CD4-positive, alpha-beta T cell (primary cell): ENCODE results near the gene PURA. TPM values are rescaled to one million over a fixed set of nuclear protein-coding genes. Genes with fewer than 3 reads are reported as not detected.

Experiments
- ATAC-seq: fragments of 200-7000 bp; cut with Tn5 transposase; one replicate; pipeline ENCODE4 v1.10.0; 2022; ENCODE audit warnings: mild to moderate bottlenecking; ENCODE audit not compliant: poor library complexity
- CTCF ChIA-PET: fragments of 350-600 bp; sonication (Branson Sonifier 250); formaldehyde crosslinking; loops from one replicate; lab custom pipeline; 2021; ENCODE audit warnings: antibody characterized with exemption, inconsistent platforms; lab: Charles Lee
- POLR2A ChIA-PET: fragments of 350-600 bp; sonication (Branson Sonifier 250); formaldehyde crosslinking; loops from one replicate; lab custom pipeline; 2021; ENCODE audit warnings: antibody characterized with exemption, inconsistent platforms; lab: Charles Lee
- DNase-seq, 14 experiments: peaks; one replicate each; pipeline ENCODE4 v3.0.0-alpha.2; 2013 to 2020; ENCODE audit warnings: mixed read lengths in 2 of 14
- H3K27ac ChIP-seq, 2 donors: one replicate each; pipeline versions ENCODE4 v1.5.1 to v1.7.0; 2013; ENCODE audit warnings: low read length in 2 of 2, low read depth in 1 of 2, mild to moderate bottlenecking in 1 of 2
- H3K27me3 ChIP-seq, 2 experiments: 1 replicate in 1 of 2; 2 replicates in 1 of 2; pipeline versions ENCODE4 v1.6.1 to v1.7.0; 2013; ENCODE audit warnings: low read length in 2 of 2, control low read depth in 1 of 2, mild to moderate bottlenecking in 1 of 2, moderate library complexity in 1 of 2; ENCODE audit not compliant: insufficient read depth in 2 of 2, control insufficient read depth in 1 of 2
- H3K36me3 ChIP-seq: one replicate; pipeline ENCODE4 v1.6.1; 2013; ENCODE audit warnings: low read length, control low read depth; ENCODE audit not compliant: insufficient read depth
- H3K4me1 ChIP-seq: one replicate; pipeline ENCODE4 v1.6.1; 2013; ENCODE audit warnings: low read length, control low read depth; ENCODE audit not compliant: insufficient read depth
- H3K4me3 ChIP-seq: one replicate; pipeline ENCODE4 v1.5.1; 2013; ENCODE audit warnings: mild to moderate bottlenecking, low read length, moderate library complexity
- H3K9me3 ChIP-seq, 2 experiments: 1 replicate in 1 of 2; 2 replicates in 1 of 2; pipeline versions ENCODE4 v1.6.1 to v1.7.0; 2013; ENCODE audit warnings: low read length in 2 of 2, mild to moderate bottlenecking in 2 of 2, control low read depth in 1 of 2, moderate library complexity in 1 of 2; ENCODE audit not compliant: control insufficient read depth in 1 of 2, insufficient read depth in 1 of 2
- H3K27ac Mint-ChIP-seq: one replicate; pipeline ENCODE4 v1.8.0; 2020; ENCODE audit warnings: mixed read lengths
- H3K27me3 Mint-ChIP-seq: one replicate; pipeline ENCODE4 v1.8.0; 2021; ENCODE audit warnings: mixed read lengths
- H3K36me3 Mint-ChIP-seq: one replicate; pipeline ENCODE4 v1.8.0; 2021; ENCODE audit warnings: low read depth, mixed read lengths
- H3K4me1 Mint-ChIP-seq: one replicate; pipeline ENCODE4 v1.8.0; 2021; ENCODE audit warnings: low read depth, mixed read lengths
- H3K4me3 Mint-ChIP-seq: one replicate; pipeline ENCODE4 v1.8.0; 2020; ENCODE audit warnings: mild to moderate bottlenecking, mixed read lengths
- H3K9me3 Mint-ChIP-seq: one replicate; pipeline ENCODE4 v1.8.0; 2020; ENCODE audit warnings: mixed read lengths
- intact Hi-C, 2 experiments: fragments of 100-400 bp; cut with DNase I in 1 of 2; cut with micrococcal nuclease in 1 of 2; formaldehyde crosslinking; loops; one replicate each; pipeline versions ENCODE4 v1.15.1 to v1.9.0; 2023 to 2025; cut with DNase I, micrococcal nuclease
- total RNA-seq, 174 experiments: library from RNA in 2 of 174; stranded (reverse) in 2 of 174; gene quantifications; one replicate each; pipeline ENCODE4 v1.2.3 and lab custom pipeline; 2021 to 2026
- TF ChIP-seq, protein P1 (sequence below): fragments of 200-600 bp; IDR thresholded peaks from one replicate; pipeline ENCODE4 v1.8.0; 2022; ENCODE audit warnings: antibody characterized with exemption, mild to moderate bottlenecking

The PURA gene
- total RNA-seq, 2 experiments from 2014 or later: 7.0 to 7.9 TPM

- H3K27me3 Mint-ChIP-seq: peaks cover 14% of the 10 kb centered on the region
- H3K9me3 Mint-ChIP-seq: no peaks in the 10 kb centered on the region
- Histone ChIP-seq H3K27ac (no peak overlapping the region), H3K36me3 (no peaks in the 10 kb centered on the region), H3K4me1 (peaks cover 18% of the 10 kb centered on the region), H3K4me3 (no peak overlapping the region), H3K9me3 (no peaks in the 10 kb centered on the region), H3K27me3 (peaks cover 6 to 7% of the 10 kb centered on the region in 2 experiments)
- POLR2A ChIA-PET: no interaction called here
- no peak overlapping the region for H3K27ac Mint-ChIP-seq
- H3K36me3 Mint-ChIP-seq: no peaks in the 10 kb centered on the region
- H3K4me3 Mint-ChIP-seq: no peak overlapping the region
- H3K4me1 Mint-ChIP-seq: peaks cover 22% of the 10 kb centered on the region
- DNase-seq (no peak), ATAC-seq (no peak)
- TF ChIP-seq, protein P1, sequence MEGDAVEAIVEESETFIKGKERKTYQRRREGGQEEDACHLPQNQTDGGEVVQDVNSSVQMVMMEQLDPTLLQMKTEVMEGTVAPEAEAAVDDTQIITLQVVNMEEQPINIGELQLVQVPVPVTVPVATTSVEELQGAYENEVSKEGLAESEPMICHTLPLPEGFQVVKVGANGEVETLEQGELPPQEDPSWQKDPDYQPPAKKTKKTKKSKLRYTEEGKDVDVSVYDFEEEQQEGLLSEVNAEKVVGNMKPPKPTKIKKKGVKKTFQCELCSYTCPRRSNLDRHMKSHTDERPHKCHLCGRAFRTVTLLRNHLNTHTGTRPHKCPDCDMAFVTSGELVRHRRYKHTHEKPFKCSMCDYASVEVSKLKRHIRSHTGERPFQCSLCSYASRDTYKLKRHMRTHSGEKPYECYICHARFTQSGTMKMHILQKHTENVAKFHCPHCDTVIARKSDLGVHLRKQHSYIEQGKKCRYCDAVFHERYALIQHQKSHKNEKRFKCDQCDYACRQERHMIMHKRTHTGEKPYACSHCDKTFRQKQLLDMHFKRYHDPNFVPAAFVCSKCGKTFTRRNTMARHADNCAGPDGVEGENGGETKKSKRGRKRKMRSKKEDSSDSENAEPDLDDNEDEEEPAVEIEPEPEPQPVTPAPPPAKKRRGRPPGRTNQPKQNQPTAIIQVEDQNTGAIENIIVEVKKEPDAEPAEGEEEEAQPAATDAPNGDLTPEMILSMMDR: no peak
- intact Hi-C loops: loop anchor here in 1 of 2 experiments (5.0 kb wide), 1 partner anchor 33 kb away; no protein-coding TSS in a partner anchor
- CTCF ChIA-PET: interaction anchor here (1.0 kb wide), 1 partner anchor 14 kb away, joined by 3 read pairs; no protein-coding TSS in a partner anchor
Observed at GRCh38 chr5:140140435-140140834, 26.5 kb downstream of the PURA start.

DNA sequence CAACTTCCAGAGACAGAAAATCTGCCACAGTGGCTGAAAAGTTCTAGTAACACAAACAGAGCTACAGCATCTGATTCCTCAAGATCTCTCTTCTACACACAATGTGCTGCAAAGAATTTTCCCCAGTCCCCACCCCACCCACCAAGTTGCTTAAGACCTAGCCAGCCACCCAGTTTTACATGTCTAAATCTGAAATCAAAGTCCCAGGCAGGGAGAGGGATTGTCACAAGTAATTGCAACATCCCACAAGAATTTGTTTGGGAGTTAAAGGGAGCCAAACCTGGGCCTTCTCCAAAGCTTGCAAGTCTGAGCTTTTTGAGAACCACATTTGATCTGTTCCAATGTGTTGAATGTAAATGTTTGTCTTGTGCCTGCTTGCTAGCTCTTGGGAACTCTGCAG is 27.3 kb downstream of the PURA start:
- H3K4me1 Mint-ChIP-seq: peaks cover 25% of the 10 kb centered on the region
- TF ChIP-seq, protein P1: no peak
- no peak overlapping the region for H3K4me3 Mint-ChIP-seq
- Histone ChIP-seq H3K27me3 (peaks cover 12 to 15% of the 10 kb centered on the region in 2 experiments), H3K4me1 (peaks cover 26% of the 10 kb centered on the region), H3K4me3 (no peak overlapping the region), H3K36me3 (no peaks in the 10 kb centered on the region), H3K27ac (no peak overlapping the region), H3K9me3 (no peaks in the 10 kb centered on the region)
- peaks cover 17% of the 10 kb centered on the region for H3K27me3 Mint-ChIP-seq
- H3K36me3 Mint-ChIP-seq: no peaks in the 10 kb centered on the region
- no peak overlapping the region for H3K27ac Mint-ChIP-seq
- intact Hi-C loops: loop anchor here in 1 of 2 experiments (5.0 kb wide), 1 partner anchor 34 kb away; no protein-coding TSS in a partner anchor
- ChIA-PET CTCF (interaction anchor here (1.0 kb wide), 1 partner anchor 28 kb away, joined by 3 read pairs; the partner anchor contains the start of gene PURA), POLR2A (no interaction called here)
- H3K9me3 Mint-ChIP-seq: no peaks in the 10 kb centered on the region
- DNase-seq (no peak), ATAC-seq (no peak)

DNA sequence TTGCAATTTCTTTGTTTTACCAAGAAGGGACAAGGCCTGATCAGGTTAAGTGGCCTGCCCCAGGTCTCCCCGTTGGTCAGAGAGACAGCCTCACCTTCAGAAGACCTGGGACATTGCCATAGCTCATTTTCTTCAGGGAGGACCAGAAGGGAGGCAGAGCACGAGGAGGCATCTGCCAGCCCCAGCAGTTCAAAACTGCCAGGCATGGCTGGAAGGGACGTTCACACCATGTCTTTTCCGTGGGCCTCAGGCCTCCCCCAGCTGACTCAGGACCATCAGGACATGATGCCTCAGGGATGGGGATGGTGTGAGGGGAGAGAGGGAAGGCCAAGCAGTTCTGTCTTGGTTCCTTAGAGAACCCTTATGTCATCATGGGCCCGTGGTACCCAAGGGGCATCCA is 28.3 kb downstream of the PURA start:
- peaks cover 29% of the 10 kb centered on the region for H3K4me1 ChIP-seq
- peaks cover 12 to 18% of the 10 kb centered on the region in 2 experiments for H3K27me3 ChIP-seq
- intact Hi-C loops: loop anchor here in 1 of 2 experiments (5.0 kb wide), 1 partner anchor 35 kb away; no protein-coding TSS in a partner anchor
- TF ChIP-seq, protein P1: no peak
- no peak overlapping the region for H3K4me3 ChIP-seq
- DNase-seq (no peak), ATAC-seq (no peak)
- POLR2A ChIA-PET: interaction anchor here (1.1 kb wide), 1 partner anchor 21 kb away, joined by 3 read pairs; no protein-coding TSS in a partner anchor
- H3K4me3 Mint-ChIP-seq: no peak overlapping the region
- no peaks in the 10 kb centered on the region for H3K36me3 Mint-ChIP-seq
- no peaks in the 10 kb centered on the region for H3K9me3 Mint-ChIP-seq
- no peak overlapping the region for H3K27ac Mint-ChIP-seq
- peaks cover 29% of the 10 kb centered on the region for H3K4me1 Mint-ChIP-seq
- no peak overlapping the region for H3K27ac ChIP-seq
- peaks cover 22% of the 10 kb centered on the region for H3K27me3 Mint-ChIP-seq
- no peaks in the 10 kb centered on the region for H3K9me3 ChIP-seq
- H3K36me3 ChIP-seq: no peaks in the 10 kb centered on the region
- CTCF ChIA-PET: no interaction called here
